ENCODE results near the gene NPHP4.

NPHP4 gene

DNA sequence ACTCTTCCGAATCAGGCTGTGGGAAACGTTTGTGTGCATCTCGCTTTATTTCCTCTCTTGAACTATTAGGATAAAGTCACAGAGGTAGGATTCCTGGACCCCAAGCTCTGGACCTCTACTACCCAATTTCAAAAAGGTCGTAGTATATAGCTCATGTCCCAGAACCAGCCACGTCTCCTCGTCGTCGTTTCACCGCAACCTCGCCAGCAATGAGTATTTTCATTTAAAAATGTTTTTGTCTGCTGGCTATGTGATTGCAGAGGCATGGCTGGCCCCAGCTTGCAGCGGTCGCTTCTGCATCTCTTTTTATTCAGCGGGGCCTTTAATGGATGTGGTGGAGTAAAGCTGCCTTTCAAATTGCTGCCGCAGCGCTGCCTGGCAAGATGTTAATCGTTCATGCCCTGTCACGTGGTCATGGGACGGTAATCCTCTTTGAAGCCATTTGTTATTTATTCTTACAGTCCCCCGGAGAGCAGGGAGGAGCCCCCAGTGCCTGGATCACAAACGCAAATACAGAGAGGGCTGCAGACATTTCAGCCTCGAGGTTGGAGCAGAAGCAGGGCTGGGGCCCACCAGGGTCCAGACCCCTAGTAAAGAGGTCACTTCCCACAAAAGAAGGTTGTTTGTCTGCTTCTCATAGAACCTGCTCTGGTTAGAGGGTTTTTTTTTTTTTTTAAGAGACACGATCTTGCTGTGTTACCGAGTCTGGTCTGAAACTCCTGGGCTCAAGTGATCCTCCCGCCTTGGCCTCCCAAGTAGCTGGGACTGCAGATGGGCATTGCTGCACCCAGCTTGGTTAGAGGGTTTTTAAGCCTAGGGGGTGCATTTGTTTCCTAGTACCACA, 11.6 kb upstream of the NPHP4 start:
- no peaks in the 10 kb centered on the region for H3K36me3 ChIP-seq (ENCODE audit: control insufficient read depth, insufficient read depth, low read length)
- no peak overlapping the region for H3K27ac ChIP-seq (ENCODE audit: low read depth, low read length, severe bottlenecking)
- H3K4me3 ChIP-seq (ENCODE audit: extremely low read depth, insufficient read depth, low read length, poor library complexity, severe bottlenecking), result no peak overlapping the region
- WGBS, 2 experiments (ENCODE audit: insufficient coverage in 2 of 2), result 33 to 50% methylated on average over 18 to 19 of the region's 24 CpGs
- no peaks in the 10 kb centered on the region for H3K4me1 ChIP-seq (ENCODE audit: control insufficient read depth, insufficient read depth, low read length, poor library complexity, severe bottlenecking)
- no peaks in the 10 kb centered on the region for H3K9me3 ChIP-seq (ENCODE audit: control insufficient read depth, low read length)

DNA sequence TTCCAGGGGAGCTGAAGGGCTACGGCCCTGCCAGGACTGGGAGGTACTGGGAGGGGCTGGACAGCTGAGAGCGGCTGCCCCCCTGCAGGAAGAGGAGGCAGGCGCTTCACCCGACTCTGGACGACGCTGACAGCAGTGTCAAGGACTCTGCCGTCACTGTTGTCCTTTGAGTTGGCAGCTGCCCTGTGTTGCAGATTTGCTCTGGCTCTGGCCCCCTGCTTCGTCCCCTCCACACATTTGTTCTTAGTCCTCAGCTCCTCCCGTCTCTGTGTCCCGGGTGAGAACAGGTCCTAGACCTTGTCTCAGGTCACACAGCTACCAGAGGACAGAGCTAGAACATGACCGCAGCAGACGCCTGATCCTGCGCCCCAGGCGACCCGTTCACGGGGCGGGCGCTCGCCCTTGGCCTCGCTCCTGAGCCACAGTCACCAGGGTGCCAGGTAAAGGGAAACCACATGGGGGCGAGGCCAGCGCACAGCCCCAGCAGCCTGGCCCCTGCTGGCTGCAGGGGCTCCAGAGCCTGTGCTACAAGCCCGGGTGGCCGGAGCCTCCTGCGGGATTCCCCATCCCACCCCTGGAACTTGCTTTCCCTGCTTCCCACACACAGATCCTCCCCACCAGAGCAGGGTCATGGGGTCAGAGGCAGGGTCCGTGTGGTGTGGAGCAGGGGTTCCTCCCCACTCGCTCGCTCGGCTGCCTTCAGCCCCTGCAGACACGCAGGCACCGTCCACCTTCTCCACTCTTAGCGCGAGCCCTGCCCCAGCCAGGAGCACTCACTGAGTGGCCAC, 10.7 kb upstream of the NPHP4 start:
- Histone ChIP-seq H3K27ac (ENCODE audit: low read depth, low read length, severe bottlenecking) (no peak overlapping the region), H3K4me1 (ENCODE audit: control insufficient read depth, insufficient read depth, low read length, poor library complexity, severe bottlenecking) (no peaks in the 10 kb centered on the region), H3K36me3 (ENCODE audit: control insufficient read depth, insufficient read depth, low read length) (no peaks in the 10 kb centered on the region), H3K9me3 (ENCODE audit: control insufficient read depth, low read length) (no peaks in the 10 kb centered on the region), H3K4me3 (ENCODE audit: extremely low read depth, insufficient read depth, low read length, poor library complexity, severe bottlenecking) (no peak overlapping the region)
- WGBS, 2 experiments (ENCODE audit: insufficient coverage in 2 of 2), result 43 to 48% methylated on average over 26 to 32 of the region's 33 CpGs

DNA sequence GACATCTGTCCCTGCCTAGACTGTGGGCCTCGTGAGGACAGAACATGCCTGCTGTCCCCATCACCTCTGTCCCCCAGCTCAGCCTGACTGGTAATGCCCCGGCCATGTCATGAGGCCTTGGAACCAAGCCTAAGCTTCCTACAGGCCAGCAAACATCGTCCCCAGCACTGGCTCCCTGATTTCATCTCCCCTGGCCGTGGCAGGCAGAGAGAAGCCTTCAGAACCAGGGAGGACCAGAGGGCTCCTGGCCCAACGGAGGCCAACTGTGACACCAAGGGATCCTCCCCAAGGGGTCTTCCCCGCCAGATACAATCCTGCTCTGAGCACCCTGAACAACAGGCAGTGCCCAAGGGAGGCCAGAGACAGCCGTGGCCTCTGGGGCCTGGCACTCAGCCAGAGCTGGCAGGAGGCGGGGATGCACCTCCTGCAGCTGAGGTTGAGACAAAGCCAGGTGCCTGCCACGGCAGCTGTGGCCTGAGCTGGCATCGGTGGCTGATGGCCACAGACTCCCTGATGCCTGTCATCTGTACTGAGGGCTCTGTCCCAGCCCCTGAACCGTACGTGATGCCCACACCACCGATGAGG, 9.9 kb upstream of the NPHP4 start:
- Histone ChIP-seq H3K4me1 (ENCODE audit: control insufficient read depth, insufficient read depth, low read length, poor library complexity, severe bottlenecking) (no peaks in the 10 kb centered on the region), H3K27ac (ENCODE audit: low read depth, low read length, severe bottlenecking) (no peak overlapping the region), H3K36me3 (ENCODE audit: control insufficient read depth, insufficient read depth, low read length) (no peaks in the 10 kb centered on the region), H3K9me3 (ENCODE audit: control insufficient read depth, low read length) (no peaks in the 10 kb centered on the region), H3K4me3 (ENCODE audit: extremely low read depth, insufficient read depth, low read length, poor library complexity, severe bottlenecking) (no peak overlapping the region)
- WGBS, 2 experiments (ENCODE audit: insufficient coverage in 2 of 2), result 83 to 89% methylated on average over 13 of the region's 13 CpGs

DNA sequence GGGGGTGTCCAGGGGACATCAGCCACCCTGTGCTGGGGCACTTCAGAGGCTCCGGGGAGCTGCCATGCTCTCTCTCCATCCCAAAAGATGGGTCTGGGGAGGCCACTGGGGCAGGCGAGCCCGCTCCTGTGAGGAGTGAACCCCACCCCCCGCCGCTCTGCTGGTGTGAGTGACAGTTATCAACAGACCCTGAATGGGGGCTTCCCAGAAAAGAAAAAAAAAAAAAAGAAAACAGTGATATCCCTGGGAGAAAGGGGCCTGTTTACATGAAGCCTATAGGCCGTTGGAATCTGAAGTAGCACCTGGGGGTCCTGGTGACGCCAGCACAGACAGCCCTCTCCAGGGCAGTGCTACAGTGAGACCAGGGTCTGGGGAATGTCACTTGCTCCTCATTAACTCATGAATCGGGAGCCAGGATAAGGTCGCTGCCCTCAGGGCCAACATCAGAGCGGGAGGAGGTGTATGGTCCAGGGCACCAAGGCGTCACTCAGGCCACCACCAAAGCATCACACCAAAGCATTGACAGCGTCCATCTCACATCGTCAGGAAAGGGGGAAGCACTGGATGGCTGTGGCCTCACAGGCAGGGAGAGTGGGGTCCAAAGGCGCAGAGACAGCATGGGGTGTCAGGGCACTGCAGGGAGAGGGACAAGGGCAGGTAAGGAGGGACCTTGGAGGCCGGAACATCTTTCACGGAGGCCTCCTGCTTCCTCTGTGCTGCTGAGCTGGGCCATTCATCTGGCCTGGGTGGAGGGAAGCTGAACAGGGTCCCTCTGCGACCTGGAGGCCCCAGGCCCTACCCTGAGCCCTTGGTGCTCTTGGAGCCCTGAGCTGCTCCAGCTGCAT, 8.4 kb upstream of the NPHP4 start:
- Histone ChIP-seq H3K4me1 (ENCODE audit: control insufficient read depth, insufficient read depth, low read length, poor library complexity, severe bottlenecking) (no peaks in the 10 kb centered on the region), H3K36me3 (ENCODE audit: control insufficient read depth, insufficient read depth, low read length) (no peaks in the 10 kb centered on the region), H3K9me3 (ENCODE audit: control insufficient read depth, low read length) (no peaks in the 10 kb centered on the region), H3K27ac (ENCODE audit: low read depth, low read length, severe bottlenecking) (no peak overlapping the region), H3K4me3 (ENCODE audit: extremely low read depth, insufficient read depth, low read length, poor library complexity, severe bottlenecking) (no peak overlapping the region)
- WGBS, 2 experiments (ENCODE audit: insufficient coverage in 2 of 2), result 87 to 89% methylated on average over 9 to 15 of the region's 17 CpGs

DNA sequence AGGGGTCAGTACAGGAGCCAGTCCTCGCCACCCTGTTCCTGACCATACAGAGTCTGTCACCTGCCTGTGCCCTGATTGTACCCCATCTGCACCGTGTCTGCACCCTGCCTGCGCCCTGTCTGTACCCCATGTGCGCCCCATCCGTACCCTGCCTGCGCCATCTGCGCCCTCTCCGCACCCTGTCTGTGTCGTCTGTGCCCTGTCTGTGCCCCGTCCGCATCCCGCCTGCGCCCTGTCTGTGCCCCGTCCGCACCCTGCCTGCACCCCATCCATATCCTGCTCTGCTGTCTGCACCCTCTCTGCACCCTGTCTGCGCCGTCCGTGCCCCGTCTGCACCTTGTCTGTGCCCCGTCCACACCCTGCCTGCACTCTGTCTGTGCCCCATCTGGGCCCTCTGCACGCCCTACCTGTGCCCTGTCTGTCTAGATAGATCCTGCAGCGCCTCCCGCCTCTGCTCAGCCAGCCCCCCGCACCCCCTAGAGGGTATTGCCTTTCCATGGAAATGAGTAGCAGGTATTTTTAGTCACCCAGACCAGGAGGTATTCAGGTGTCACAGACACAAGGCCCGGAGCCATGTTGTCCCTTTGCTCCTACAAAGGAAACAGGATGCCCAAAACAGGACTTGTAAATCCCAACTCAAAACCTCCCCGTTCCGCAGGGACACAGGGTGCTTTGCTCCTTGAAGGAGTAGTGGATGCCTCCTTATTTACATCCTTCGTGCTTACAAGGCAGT, 7.7 kb upstream of the NPHP4 start:
- Histone ChIP-seq H3K4me3 (ENCODE audit: extremely low read depth, insufficient read depth, low read length, poor library complexity, severe bottlenecking) (no peak overlapping the region), H3K9me3 (ENCODE audit: control insufficient read depth, low read length) (no peaks in the 10 kb centered on the region), H3K27ac (ENCODE audit: low read depth, low read length, severe bottlenecking) (no peak overlapping the region), H3K4me1 (ENCODE audit: control insufficient read depth, insufficient read depth, low read length, poor library complexity, severe bottlenecking) (no peaks in the 10 kb centered on the region), H3K36me3 (ENCODE audit: control insufficient read depth, insufficient read depth, low read length) (no peaks in the 10 kb centered on the region)
- 91 to 94% methylated on average over 18 to 25 of the region's 28 CpGs for WGBS, 2 experiments (ENCODE audit: insufficient coverage in 2 of 2)

DNA sequence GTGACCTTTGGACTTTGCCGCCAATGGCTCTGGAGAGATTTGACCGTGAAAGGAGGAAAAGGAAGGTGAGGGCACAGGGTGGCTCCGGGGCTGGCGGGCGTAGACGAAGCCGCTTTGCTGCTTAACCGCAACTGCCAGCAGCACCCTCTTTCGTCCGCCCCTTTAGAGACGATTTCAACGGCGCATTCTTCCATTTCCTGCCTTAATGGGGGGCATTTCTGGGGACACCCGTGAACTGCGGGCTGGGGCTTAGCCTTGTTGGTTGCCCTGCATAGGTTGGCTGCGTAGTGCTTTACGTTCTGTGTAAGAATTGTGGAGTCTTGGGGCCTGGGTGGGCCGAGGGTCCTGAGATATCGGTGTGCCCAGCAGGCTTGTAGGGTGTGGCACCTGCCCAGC, 6.7 kb upstream of the NPHP4 start:
- Histone ChIP-seq H3K4me1 (ENCODE audit: control insufficient read depth, insufficient read depth, low read length, poor library complexity, severe bottlenecking) (peaks cover 3% of the 10 kb centered on the region), H3K4me3 (ENCODE audit: extremely low read depth, insufficient read depth, low read length, poor library complexity, severe bottlenecking) (no peak overlapping the region), H3K36me3 (ENCODE audit: control insufficient read depth, insufficient read depth, low read length) (no peaks in the 10 kb centered on the region), H3K9me3 (ENCODE audit: control insufficient read depth, low read length) (no peaks in the 10 kb centered on the region), H3K27ac (ENCODE audit: low read depth, low read length, severe bottlenecking) (no peak overlapping the region)
- 94 to 96% methylated on average over 18 to 19 of the region's 19 CpGs for WGBS, 2 experiments (ENCODE audit: insufficient coverage in 2 of 2)

DNA sequence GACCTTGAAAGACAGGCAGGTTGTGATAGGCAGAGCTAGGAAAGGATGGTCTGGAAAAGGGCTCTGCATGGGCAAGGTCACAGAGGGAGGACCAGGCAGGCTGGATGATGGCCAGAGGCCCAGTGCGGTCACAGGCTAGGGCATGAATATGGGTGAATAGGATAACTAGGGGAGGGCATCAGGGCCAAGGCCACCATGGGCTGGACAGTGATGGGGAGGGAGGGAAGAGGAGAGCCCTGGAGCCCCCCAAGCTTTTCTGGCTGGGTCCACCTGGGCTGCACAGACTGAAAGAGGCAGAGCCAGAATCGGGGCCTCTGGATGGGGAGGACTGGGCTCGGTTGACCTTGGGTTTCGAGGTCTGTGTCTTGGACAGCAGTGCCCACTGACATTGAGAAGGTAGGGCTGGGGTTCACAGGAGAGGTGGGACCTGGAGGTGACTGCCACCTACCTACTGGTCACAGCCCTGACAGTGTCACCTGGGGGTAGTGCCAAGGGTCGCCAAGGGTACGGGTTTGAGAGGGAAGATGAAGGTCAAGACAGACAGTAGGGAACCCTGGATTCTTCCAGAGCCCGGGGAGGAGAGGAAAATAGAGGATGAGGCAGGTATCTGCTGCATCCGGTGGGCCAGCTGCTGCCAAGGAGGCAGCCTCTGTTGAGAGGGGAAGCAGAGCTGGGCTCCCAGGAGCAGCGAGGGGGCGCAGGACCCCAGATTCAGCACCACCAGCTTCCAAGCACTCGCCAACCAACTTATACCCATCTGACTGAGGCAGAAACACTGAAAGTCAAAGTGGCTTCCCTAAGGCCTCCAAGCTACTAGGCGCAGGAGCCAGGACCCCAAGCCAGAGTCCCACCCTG, 6.1 kb upstream of the NPHP4 start:
- Histone ChIP-seq H3K4me3 (ENCODE audit: extremely low read depth, insufficient read depth, low read length, poor library complexity, severe bottlenecking) (no peak overlapping the region), H3K36me3 (ENCODE audit: control insufficient read depth, insufficient read depth, low read length) (no peaks in the 10 kb centered on the region), H3K4me1 (ENCODE audit: control insufficient read depth, insufficient read depth, low read length, poor library complexity, severe bottlenecking) (peaks cover 9% of the 10 kb centered on the region), H3K9me3 (ENCODE audit: control insufficient read depth, low read length) (no peaks in the 10 kb centered on the region), H3K27ac (ENCODE audit: low read depth, low read length, severe bottlenecking) (no peak overlapping the region)
- 86 to 89% methylated on average over 8 to 9 of the region's 12 CpGs for WGBS, 2 experiments (ENCODE audit: insufficient coverage in 2 of 2)

DNA sequence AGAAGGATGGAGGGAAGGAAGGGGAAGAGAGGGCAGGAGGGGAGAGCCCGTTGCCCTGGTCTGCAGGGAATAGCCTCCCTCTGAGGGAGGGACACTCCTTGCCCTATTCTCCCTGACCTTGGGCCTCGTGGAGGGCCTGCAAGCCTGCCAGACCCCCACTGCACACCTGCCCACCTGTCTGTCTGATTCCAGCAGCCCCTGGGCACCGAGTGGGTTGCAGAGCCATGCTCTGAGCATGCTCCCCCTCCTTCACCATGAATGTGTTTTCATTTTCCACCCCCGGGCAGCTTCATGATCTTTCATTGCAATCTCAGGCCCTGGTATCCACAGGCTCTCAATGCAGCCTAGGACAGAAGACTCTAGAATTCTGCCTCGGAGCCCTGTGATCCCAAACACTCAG, 5.1 kb upstream of the NPHP4 start:
- H3K27ac ChIP-seq (ENCODE audit: low read depth, low read length, severe bottlenecking), result no peak overlapping the region
- WGBS, 2 experiments (ENCODE audit: insufficient coverage in 2 of 2), result 71 to 88% methylated on average over 4 to 5 of the region's 5 CpGs

DNA sequence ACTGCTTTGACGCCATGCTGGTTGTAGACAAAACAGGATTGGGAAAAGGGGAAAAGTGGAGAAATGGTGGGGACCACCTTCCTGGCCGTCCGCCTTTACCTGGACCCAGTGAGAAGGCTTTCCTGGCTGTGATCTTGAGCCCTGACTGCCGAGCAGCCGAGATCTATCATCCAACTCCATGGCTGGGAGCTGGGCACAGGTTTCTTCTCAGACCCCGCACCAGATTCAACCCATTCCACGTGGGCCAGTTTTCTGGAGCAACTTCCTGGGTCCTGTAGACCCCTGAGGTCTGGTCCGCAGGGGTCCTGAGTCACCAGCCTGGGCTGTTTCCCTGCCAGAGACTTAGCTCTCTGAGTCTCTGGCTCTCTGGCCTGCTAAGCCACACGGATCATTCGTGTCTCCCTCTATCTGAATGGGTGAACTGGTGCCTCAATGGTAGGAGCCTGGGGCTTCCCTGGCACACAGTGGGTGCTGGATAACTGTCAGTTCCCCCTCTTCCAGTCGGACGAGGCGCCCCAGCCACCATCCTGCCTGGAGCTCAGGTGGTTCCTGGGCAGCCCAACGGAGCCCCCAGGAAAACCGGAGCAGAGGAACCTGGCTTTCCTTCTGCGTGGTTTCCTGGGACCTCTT, 4.5 kb upstream of the NPHP4 start:
- no peak overlapping the region for H3K4me3 ChIP-seq (ENCODE audit: extremely low read depth, insufficient read depth, low read length, poor library complexity, severe bottlenecking)
- no peaks in the 10 kb centered on the region for H3K36me3 ChIP-seq (ENCODE audit: control insufficient read depth, insufficient read depth, low read length)
- 82 to 86% methylated on average over 14 to 15 of the region's 16 CpGs for WGBS, 2 experiments (ENCODE audit: insufficient coverage in 2 of 2)
- H3K4me1 ChIP-seq (ENCODE audit: control insufficient read depth, insufficient read depth, low read length, poor library complexity, severe bottlenecking), result peaks cover 10% of the 10 kb centered on the region
- H3K27ac ChIP-seq (ENCODE audit: low read depth, low read length, severe bottlenecking), result no peak overlapping the region
- H3K9me3 ChIP-seq (ENCODE audit: control insufficient read depth, low read length), result no peaks in the 10 kb centered on the region

More for the DNA sequence above, 5.1 kb upstream of the NPHP4 start:
- Histone ChIP-seq H3K4me3 (ENCODE audit: extremely low read depth, insufficient read depth, low read length, poor library complexity, severe bottlenecking) (no peak overlapping the region), H3K9me3 (ENCODE audit: control insufficient read depth, low read length) (no peaks in the 10 kb centered on the region), H3K36me3 (ENCODE audit: control insufficient read depth, insufficient read depth, low read length) (no peaks in the 10 kb centered on the region), H3K4me1 (ENCODE audit: control insufficient read depth, insufficient read depth, low read length, poor library complexity, severe bottlenecking) (peaks cover 10% of the 10 kb centered on the region)
